Memory B cell (primary cell): ENCODE results near the gene LSS.

Experiments
- ATAC-seq: fragments of 150-1000 bp; cut with Tn5 transposase; 2 replicates; pipeline ENCODE4 v1.10.0; 2021; ENCODE audit warnings: low read depth, mild to moderate bottlenecking, moderate library complexity
- DNase-seq, 2 donors: peaks; one replicate each; pipeline ENCODE4 v3.0.0; 2022; ENCODE audit warnings: low spot score in 2 of 2
- H3K27ac Mint-ChIP-seq: one replicate; pipeline ENCODE4 v1.8.0; 2022; ENCODE audit warnings: mild to moderate bottlenecking, moderate library complexity, mixed read lengths
- H3K27me3 Mint-ChIP-seq: one replicate; pipeline ENCODE4 v1.8.0; 2022; ENCODE audit warnings: mixed read lengths
- H3K36me3 Mint-ChIP-seq: one replicate; pipeline ENCODE4 v1.8.0; 2022; ENCODE audit warnings: mild to moderate bottlenecking, mixed read lengths
- H3K4me1 Mint-ChIP-seq: one replicate; pipeline ENCODE4 v1.8.0; 2022; ENCODE audit warnings: mixed read lengths
- H3K4me3 Mint-ChIP-seq: one replicate; pipeline ENCODE4 v1.8.0; 2022; ENCODE audit warnings: mild to moderate bottlenecking, moderate library complexity, mixed read lengths
- H3K9me3 Mint-ChIP-seq: one replicate; pipeline ENCODE4 v1.8.0; 2022; ENCODE audit warnings: mixed read lengths

Gene LSS

GRCh38 chr21:46159390-46159789 is 69.2 kb downstream of the LSS start:
- Mint-ChIP-seq H3K36me3 (peaks cover 12% of the 10 kb centered on the region), H3K9me3 (no peaks in the 10 kb centered on the region), H3K4me3 (no peak overlapping the region), H3K27ac (no peak overlapping the region), H3K4me1 (no peaks in the 10 kb centered on the region), H3K27me3 (peaks cover 2% of the 10 kb centered on the region)
- ATAC-seq (no peak), DNase-seq (no peak)

- Mint-ChIP-seq H3K27ac (no peak overlapping the region), H3K4me1 (no peaks in the 10 kb centered on the region), H3K36me3 (peaks cover 10% of the 10 kb centered on the region), H3K27me3 (peaks cover 2% of the 10 kb centered on the region), H3K9me3 (no peaks in the 10 kb centered on the region), H3K4me3 (no peak overlapping the region)
- DNase-seq, result no peak
- ATAC-seq, result no peak
Measured at GRCh38 chr21:46158666-46159300, 69.8 kb downstream of the LSS start.

- Mint-ChIP-seq H3K27ac (no peak overlapping the region), H3K4me1 (no peaks in the 10 kb centered on the region), H3K4me3 (no peak overlapping the region), H3K36me3 (peaks cover 4% of the 10 kb centered on the region), H3K9me3 (no peaks in the 10 kb centered on the region), H3K27me3 (peaks cover 2% of the 10 kb centered on the region)
- no peak for DNase-seq
- no peak for ATAC-seq
Measured at GRCh38 chr21:46157987-46158451, 70.6 kb downstream of the LSS start.

GRCh38 chr21:46157396-46157986 is 71.1 kb downstream of the LSS start:
- no peaks in the 10 kb centered on the region for H3K9me3 Mint-ChIP-seq
- DNase-seq, result no peak
- H3K4me3 Mint-ChIP-seq, result no peak overlapping the region
- ATAC-seq, result no peak
- H3K27me3 Mint-ChIP-seq, result no peaks in the 10 kb centered on the region
- H3K4me1 Mint-ChIP-seq, result no peaks in the 10 kb centered on the region
- H3K36me3 Mint-ChIP-seq, result peaks cover 2% of the 10 kb centered on the region
- H3K27ac Mint-ChIP-seq, result no peak overlapping the region

GRCh38 chr21:46156678-46157077 is 71.9 kb downstream of the LSS start:
- DNase-seq (no peak), ATAC-seq (no peak)
- no peaks in the 10 kb centered on the region for H3K27me3 Mint-ChIP-seq
- no peaks in the 10 kb centered on the region for H3K9me3 Mint-ChIP-seq
- no peaks in the 10 kb centered on the region for H3K4me1 Mint-ChIP-seq
- no peak overlapping the region for H3K4me3 Mint-ChIP-seq
- H3K36me3 Mint-ChIP-seq, result peaks cover 2% of the 10 kb centered on the region
- no peak overlapping the region for H3K27ac Mint-ChIP-seq

GRCh38 chr21:46156378-46156645 is 72.3 kb downstream of the LSS start:
- no peak overlapping the region for H3K27ac Mint-ChIP-seq
- no peak for DNase-seq
- H3K27me3 Mint-ChIP-seq, result no peaks in the 10 kb centered on the region
- no peaks in the 10 kb centered on the region for H3K9me3 Mint-ChIP-seq
- ATAC-seq, result no peak
- no peak overlapping the region for H3K4me3 Mint-ChIP-seq
- peaks cover 2% of the 10 kb centered on the region for H3K36me3 Mint-ChIP-seq
- no peaks in the 10 kb centered on the region for H3K4me1 Mint-ChIP-seq

GRCh38 chr21:46155514-46156377 is 72.8 kb downstream of the LSS start, which contains the start of gene FTCD:
Gene FTCD, minus strand, starts transcription at chr21:46155579. Its CDS starts 56 bp downstream, at chr21:46155523.
- DNase-seq (no peak), ATAC-seq (no peak)
- Mint-ChIP-seq H3K36me3 (peaks cover 2% of the 10 kb centered on the region), H3K4me1 (no peaks in the 10 kb centered on the region), H3K27me3 (no peaks in the 10 kb centered on the region), H3K9me3 (no peaks in the 10 kb centered on the region), H3K27ac (no peak within 1 kb of the TSS), H3K4me3 (no peak within 1 kb of the TSS)

GRCh38 chr21:46154955-46155513 is 73.5 kb downstream of the LSS start:
- Mint-ChIP-seq H3K4me1 (no peaks in the 10 kb centered on the region), H3K4me3 (no peak overlapping the region), H3K9me3 (no peaks in the 10 kb centered on the region), H3K36me3 (peaks cover 2% of the 10 kb centered on the region), H3K27ac (no peak overlapping the region), H3K27me3 (no peaks in the 10 kb centered on the region)
- DNase-seq (no peak), ATAC-seq (no peak)

GRCh38 chr21:46154155-46154954 is 74.2 kb downstream of the LSS start:
- H3K9me3 Mint-ChIP-seq, result no peaks in the 10 kb centered on the region
- no peak overlapping the region for H3K27ac Mint-ChIP-seq
- no peak overlapping the region for H3K4me3 Mint-ChIP-seq

GRCh38 chr21:46153247-46154154 is 75.1 kb downstream of the LSS start:
- no peak overlapping the region for H3K4me3 Mint-ChIP-seq
- peaks cover 2% of the 10 kb centered on the region for H3K36me3 Mint-ChIP-seq
- ATAC-seq (peak; percentile 48), DNase-seq (no peak)
- no peak overlapping the region for H3K27ac Mint-ChIP-seq
- no peaks in the 10 kb centered on the region for H3K9me3 Mint-ChIP-seq
- peaks cover 3% of the 10 kb centered on the region for H3K27me3 Mint-ChIP-seq
- no peaks in the 10 kb centered on the region for H3K4me1 Mint-ChIP-seq

More at GRCh38 chr21:46154155-46154954, 74.2 kb downstream of the LSS start:
- ATAC-seq (no peak), DNase-seq (no peak)
- Mint-ChIP-seq H3K36me3 (peaks cover 2% of the 10 kb centered on the region), H3K4me1 (no peaks in the 10 kb centered on the region), H3K27me3 (no peaks in the 10 kb centered on the region)

- Mint-ChIP-seq H3K4me1 (no peaks in the 10 kb centered on the region), H3K9me3 (no peaks in the 10 kb centered on the region), H3K4me3 (no peak overlapping the region), H3K27me3 (peaks cover 3% of the 10 kb centered on the region), H3K27ac (no peak overlapping the region), H3K36me3 (peaks cover 2% of the 10 kb centered on the region)
- no peak for ATAC-seq
- DNase-seq, result no peak
Measured at GRCh38 chr21:46152927-46153246, 75.7 kb downstream of the LSS start.

GRCh38 chr21:46151989-46152926 is 76.3 kb downstream of the LSS start:
- Mint-ChIP-seq H3K36me3 (peaks cover 2% of the 10 kb centered on the region), H3K27ac (no peak overlapping the region), H3K9me3 (no peaks in the 10 kb centered on the region), H3K4me1 (no peaks in the 10 kb centered on the region), H3K27me3 (peaks cover 3% of the 10 kb centered on the region), H3K4me3 (no peak overlapping the region)
- ATAC-seq, result no peak
- no peak for DNase-seq
